CD1c-positive myeloid dendritic cell (primary cell): Measurements from ENCODE around the gene POLD2.

Source experiments
- DNase-seq: peaks from one replicate; pipeline ENCODE4 v3.0.0-alpha.2; 2016; ENCODE audit errors: extremely low spot score

The POLD2 gene

DNA sequence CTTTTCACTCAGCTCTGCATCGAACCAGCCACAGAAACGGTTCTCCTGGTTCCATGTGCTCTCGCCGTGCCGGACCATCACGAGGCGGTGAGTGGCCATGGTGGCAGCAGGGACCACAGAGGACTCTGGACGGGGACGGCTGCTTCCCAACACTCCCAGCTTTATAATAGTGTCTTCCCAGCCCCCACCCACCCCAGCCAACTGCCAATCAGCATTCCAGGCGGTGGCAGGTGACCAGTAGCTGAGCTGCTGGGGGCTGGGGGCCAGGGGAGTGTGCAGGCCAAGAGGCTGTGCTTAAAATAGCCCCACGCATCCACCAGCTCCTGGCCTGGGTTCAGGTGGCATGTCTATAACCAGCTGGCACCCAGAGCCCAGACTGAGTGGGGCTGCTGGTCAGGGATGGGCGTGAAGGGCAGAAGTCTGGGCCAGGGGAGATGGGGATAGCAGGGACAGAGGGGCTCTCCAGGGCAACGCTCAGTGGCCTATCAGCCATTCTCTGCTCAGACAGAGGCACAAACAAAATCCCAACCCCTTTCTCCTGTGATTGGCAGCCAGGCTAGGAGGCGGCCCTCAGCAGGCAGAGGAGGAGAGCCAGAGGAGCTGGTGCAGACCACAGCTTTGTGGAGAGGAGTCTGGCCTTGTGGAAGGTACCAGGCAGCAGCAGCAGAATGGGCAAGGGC is 57.8 kb downstream of the POLD2 start, which contains the start of gene PGAM2:
TSS of gene PGAM2 (minus strand) at position 137 of the 680 bp plus-strand sequence. CDS start at position 99, 38 bp downstream.
- DNase-seq, result no peak

DNA sequence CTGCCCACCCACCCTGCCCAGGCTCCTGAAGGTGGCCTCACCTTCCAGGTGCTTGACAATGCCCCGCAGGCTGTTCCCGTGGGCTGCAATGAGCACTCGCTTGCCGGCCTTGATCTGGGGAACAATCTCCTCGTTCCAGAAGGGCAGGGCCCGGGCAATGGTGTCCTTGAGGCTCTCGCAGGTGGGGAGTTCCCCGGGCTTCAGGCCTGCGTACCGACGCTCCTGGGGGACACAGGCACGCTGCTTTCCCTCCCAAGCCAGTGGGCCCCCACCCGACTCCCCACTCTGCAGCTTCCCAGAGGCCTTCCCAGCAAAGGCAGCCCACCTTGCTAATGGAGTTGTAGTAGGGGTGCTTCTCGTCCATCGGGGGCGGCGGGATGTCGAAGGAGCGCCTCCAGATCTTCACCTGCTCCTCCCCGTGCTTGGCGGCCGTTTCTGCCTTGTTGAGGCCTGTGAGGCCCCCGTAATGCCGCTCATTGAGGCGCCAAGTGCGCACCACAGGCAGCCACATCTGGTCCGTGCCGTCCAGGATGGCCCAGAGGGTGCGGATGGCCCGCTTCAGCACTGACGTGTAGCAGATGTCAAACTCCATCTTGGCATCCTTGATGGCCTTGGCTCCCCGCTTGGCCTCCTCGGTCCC is 58.4 kb downstream of the POLD2 start:
- no peak for DNase-seq
